GM12872 (cell line): ENCODE results near the gene IRF7.

Experiments used
- TF ChIP-seq, protein P1 (sequence below): IDR thresholded peaks from 3 replicates; pipeline ENCODE4 v1.5.1; 2011; ENCODE audit warnings: low read depth, mild to moderate bottlenecking, low read length, moderate library complexity; ENCODE audit not compliant: insufficient read depth

The IRF7 gene

DNA sequence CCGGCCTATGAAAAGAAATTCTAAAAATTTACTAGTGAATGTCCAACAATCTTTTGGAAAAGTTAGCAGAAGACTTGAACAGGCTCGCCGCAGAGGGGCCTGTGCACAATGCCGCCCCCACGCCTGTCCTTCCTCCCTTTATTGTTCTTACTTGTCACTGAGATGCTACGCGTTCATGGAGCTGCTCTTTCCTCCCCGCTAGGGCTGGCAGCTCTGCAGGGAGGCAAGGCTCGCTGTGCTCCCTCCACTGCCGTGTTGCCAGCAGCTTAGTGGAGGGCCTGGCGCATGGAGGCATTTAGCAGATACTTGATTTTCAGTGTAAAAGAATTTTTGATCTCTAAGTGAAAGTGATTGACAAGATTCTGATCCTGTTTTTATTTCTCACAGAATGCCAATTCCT is 24.8 kb downstream of the IRF7 start:
- TF ChIP-seq, protein P1, sequence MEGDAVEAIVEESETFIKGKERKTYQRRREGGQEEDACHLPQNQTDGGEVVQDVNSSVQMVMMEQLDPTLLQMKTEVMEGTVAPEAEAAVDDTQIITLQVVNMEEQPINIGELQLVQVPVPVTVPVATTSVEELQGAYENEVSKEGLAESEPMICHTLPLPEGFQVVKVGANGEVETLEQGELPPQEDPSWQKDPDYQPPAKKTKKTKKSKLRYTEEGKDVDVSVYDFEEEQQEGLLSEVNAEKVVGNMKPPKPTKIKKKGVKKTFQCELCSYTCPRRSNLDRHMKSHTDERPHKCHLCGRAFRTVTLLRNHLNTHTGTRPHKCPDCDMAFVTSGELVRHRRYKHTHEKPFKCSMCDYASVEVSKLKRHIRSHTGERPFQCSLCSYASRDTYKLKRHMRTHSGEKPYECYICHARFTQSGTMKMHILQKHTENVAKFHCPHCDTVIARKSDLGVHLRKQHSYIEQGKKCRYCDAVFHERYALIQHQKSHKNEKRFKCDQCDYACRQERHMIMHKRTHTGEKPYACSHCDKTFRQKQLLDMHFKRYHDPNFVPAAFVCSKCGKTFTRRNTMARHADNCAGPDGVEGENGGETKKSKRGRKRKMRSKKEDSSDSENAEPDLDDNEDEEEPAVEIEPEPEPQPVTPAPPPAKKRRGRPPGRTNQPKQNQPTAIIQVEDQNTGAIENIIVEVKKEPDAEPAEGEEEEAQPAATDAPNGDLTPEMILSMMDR: no peak

DNA sequence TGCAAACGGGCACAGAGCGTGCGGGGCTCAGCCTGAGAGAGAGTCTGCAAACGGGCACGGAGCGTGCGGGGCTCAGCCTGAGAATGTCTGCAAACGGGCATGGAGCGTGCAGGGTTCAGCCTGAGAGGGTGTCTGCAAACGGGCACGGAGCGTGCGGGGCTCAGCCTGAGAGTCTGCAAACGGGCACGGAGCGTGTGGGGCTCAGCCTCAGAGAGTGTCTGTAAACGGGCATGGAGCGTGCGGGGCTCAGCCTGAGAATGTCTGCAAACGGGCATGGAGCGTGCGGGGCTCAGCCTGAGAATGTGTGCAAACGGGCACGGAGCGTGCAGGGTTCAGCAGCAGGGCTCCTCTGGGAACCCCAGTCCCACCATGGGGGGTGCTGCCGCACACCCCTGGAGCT is 26.0 kb downstream of the IRF7 start:
- TF ChIP-seq, protein P1: no peak

DNA sequence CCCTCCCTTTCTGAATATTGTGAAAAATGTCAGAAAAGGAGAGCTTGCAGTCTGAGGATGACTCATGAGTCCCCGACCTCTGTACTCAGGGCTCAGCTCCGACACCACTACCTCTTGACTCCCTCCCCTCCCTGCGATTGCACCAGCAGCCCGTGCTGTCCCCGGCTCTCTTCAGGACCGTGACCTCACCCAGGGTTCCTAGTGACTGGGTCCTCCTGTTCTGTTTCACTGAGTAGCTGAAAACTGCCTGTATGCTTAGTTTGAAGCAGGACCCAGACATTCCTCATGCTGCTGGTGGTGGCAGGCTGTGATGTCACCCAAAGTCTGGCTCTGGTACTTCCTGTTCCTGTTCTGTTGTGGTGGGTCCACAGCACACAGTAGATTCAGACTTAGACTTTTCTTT is 27.8 kb downstream of the IRF7 start:
- TF ChIP-seq, protein P1: no peak

DNA sequence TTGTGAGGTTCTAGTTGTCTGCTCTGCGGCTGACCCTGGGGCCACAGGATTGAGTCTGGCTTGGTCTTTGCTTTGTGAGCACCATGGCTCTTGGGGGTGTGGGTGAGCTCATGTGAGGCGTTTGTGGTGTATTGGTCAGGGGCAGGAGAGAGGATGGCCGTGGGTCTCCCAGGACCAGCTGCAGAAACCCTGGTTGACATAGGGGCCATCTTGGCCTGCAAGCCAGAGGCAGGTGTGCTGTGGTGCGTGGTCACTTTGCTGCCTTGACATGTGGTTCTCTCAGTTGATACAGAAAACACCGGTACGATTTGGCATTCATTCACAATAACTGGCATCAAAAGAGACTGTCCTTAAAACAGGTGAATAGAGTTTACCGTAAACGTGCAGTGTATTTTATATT is 28.2 kb downstream of the IRF7 start:
- TF ChIP-seq, protein P1: no peak

DNA sequence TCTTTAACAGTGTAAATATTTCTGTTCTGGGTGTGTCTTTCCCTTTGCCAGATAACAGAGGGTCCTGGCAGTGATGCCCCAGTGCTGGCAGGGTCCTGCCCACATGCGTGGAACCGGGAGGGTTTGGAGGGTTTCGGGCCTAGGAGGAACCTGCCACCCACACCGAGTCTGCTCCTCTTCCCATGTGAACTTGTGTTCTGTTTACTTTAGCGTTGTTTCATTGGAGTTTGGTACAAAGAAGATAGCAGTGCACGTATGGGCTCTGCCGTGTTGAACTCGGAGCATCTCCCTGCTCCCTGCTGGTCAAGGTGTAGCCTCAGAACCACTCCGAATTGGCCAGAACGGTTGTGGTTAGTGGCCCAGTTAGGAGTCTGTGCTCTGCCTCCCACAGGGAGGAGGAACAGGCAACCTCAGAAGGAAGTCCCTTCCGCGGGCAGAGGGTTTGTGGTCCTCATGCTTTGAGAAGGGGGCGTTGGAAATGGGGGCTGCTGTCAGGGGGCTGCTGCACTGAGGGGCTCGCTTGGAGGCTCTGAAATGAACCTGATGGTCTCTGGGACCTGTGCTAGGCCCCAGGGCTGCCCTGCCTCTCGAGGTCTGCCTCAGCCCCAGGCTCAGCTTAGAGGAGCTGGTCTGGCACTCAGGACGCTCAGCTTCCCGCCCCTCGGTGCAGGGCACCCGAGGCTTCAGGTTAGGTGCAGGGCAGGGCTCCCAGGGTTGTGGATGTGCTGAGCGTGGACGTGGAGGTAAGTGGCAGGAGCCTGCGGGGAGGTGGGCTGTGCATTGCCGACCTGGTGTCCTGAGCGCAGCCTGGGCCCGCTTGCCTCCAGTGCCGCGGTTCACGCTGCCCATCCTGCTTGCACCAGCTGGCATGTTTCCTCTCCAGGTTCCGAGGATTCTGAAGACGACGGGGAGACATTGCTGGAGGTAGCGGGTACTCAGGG is 29.1 kb downstream of the IRF7 start:
- TF ChIP-seq, protein P1: no peak

DNA sequence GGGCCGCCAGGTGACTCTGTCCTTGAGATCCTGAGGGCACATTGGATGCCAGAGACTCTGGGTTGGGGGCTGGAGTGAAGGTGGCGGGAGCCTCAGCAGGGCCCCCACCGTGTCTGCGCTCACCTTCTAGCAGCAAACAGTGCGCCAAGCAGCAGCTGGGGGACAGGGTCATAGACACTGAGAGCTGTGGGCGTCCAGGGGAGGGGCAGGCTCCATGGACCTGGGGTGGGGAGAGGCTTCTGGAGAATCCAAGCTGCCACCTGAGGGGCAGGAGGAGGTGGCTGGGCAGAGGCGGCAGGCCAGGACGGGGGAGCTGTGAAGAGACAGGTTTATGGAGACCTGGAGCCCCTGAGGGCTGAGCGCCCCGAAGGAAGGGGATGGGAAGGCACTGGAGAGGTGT is 31.5 kb downstream of the IRF7 start:
- TF ChIP-seq, protein P1: no peak

DNA sequence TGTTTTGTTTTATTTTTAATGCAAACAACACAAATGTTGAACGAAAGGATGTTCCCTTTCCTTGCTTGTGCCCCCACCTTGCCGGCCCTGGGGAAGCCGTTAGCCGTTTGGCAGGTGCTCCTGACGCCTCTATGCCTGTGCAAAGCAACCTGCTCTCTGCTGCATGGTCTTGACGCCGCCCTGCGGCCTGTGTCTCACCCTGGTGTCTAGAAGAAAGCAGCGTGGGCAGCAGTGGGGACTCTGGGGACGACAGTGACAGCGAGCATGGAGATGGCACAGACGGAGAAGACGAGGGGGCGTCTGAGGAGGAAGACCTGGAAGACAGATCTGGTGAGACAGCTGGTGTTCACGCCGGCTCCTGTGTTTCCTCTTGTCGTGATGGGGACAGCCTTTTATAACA is 34.0 kb downstream of the IRF7 start:
- TF ChIP-seq, protein P1: no peak
